HG02610 (cell line): ENCODE data around the gene ATG9A.
A peak's percentile ranks its signal among the peaks of the same experiment; 100 is the strongest.
"Not testable (repeated sequence)": the region's sequence is repeated elsewhere in the genome, so short reads cannot be mapped to it uniquely, and the experiment has no call there.

ENCODE experiments used
- ATAC-seq: cut with Tn5 transposase; IDR thresholded peaks from one replicate; pipeline ENCODE4 v1.9.1; 2021; ENCODE audit warnings: mild to moderate bottlenecking, moderate library complexity; ENCODE audit not compliant: unreplicated experiment

The ATG9A gene

GRCh38 chr2:219207134-219207883 lies 22.1 kb downstream of the ATG9A start:
- ATAC-seq, result no peak

DNA sequence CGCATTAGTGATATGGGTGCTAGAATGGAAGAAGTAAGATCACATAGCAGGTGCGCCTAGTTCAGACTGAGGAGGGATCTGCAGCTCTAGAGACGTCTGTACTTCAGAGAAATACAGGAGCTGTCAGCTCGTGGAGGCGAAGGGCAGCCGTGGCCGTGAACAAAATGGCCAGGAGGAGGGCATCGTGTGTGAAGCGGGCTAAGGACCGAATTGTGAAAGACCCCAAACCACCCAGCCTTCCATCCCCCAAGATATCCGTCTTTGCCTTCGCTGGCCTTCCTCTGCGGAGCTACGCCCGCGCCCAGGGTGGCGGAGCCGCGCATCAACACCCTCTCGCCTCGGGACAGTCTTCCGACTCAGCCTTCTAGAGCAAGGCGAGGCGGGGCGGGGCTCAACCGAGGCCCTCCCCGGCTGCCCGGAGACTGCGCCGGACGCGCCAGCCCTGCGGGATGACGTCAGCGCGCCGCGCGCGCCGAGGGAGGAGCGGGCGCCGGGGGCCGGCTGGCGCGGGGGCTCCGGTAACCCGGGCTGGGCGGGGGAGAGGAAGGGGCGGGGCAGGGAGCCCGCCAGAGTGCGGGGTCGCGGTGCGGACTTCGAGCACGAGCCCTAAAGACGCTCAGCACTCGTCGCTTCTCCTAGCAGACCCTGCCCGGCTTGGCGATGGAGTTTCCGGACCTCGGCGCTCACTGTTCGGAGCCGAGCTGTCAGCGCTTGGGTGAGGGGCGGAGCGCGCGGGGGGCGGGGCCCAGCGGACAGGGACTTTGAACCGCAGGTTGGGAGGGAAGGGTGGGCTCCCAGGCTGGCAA lies 22.9 kb downstream of the ATG9A start, which contains the start of gene ZFAND2B:
ZFAND2B (plus strand) TSS at position 455 of the 806 bp plus-strand sequence; CDS start at position 661, 206 bp downstream.
- ATAC-seq, result peak; percentile 98

DNA sequence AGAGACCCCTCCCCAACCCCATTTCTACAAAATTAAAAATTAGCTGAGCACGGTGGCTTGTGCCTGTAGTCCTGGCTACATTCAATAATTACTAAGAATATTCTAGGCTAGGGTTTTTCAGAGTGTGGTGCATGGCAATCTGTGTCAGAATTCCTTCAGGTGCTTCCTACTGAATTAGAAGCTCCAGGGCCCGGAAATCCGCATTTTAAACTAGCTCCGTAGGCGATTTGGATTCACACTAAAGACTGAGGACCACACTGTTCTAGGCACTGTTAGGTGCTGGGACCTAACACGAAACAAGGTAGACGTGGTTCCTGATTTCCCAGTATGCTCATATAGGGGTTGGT lies 23.5 kb downstream of the ATG9A start:
- ATAC-seq, result no peak

DNA sequence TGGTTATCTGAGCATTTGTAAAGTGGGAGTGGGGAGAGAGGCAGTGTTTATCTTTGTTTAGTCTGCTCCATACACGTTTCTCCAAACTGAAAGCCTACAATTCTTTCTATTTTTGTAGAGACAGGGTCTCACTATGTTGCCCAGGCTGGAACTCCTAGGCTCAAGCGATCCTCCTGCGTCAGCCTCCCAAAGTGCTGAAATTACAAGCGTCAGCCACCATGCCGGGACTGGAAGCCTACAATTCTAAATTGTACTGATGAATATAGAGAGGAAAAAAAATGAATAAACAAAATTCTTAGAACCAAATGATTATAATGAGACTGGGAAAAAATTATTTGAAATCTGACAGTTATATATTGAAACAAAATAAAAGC lies 24.3 kb downstream of the ATG9A start:
- no peak for ATAC-seq

DNA sequence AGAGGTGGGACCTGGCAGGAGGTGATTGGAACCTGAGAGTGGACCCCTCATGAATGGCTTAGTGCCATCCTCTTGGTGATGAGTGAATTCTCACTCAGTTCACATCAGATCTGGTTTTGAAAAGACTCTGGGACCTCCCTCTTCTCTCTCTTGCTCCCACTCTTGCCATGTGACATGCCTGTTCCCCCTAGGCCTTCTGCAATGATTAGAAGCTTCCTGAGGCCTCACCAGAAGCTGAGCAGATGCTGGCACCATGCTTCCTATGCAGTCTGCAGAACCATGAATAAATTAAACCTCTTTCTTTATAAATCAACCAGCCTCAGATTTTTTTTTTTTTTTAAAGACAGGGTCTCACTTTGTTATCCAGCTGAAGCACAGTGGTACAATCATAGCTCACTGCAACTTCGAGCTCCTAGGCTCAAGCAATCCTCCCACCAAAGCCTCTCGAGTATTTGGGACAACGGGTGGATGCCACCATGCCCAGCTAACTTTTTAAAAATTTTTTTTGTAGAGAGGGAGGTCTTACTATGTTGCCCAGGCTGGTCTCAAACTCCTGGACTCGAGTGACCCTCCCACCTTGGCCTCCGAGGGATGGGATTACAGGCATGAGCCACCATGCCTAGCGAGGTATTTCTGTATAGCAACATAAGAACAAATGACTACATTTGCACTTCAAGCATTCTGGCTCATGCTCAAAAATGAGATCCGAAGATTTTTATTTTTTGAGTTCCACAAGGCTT lies 24.8 kb downstream of the ATG9A start:
- no peak for ATAC-seq

DNA sequence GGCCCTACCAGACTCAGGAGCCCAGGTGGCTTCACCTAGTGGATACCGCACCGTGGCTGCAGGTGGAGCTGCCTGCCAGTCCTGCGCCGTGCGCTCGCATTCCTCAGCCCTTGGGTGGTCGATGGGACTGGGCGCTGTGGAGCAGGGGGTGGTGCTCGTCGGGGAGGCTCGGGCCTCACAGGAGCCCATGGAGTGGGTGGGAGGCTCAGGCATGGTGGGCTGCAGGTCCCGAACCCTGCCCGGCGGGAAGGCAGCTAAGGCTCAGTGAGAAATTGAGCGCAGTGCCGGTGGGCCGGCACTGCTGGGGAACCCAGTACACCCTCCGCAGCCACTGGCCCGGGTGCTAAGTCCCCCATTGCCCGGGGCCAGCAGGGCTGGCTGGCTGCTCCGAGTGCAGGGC lies 28.1 kb downstream of the ATG9A start:
- ATAC-seq, result not testable (repeated sequence)

GRCh38 chr2:219200502-219201326 lies 28.7 kb downstream of the ATG9A start:
- not testable (repeated sequence) for ATAC-seq

GRCh38 chr2:219199470-219200211 lies 29.8 kb downstream of the ATG9A start:
- no peak for ATAC-seq

DNA sequence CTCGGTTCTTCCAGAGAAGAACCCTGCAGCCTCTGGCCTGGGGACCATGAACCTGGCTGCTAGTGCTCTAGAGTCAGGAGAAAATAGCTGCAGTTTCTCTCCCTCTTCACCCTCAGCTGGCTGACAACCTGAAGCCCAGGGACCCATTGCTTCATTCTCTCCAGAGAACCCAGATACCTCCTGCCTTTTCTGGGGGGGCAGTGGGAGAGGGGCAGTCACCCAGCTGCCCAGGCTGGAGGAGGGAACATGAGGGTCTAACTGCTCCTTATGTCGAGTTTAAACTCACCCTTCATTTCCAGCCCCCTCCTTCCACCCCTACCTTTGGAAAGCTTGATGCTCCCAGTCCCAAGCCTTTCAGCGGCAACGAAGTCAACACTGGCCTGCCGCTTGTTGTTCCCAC lies 30.5 kb downstream of the ATG9A start:
- no peak for ATAC-seq

- ATAC-seq, result no peak
These were observed 32.0 kb downstream of the ATG9A start for GRCh38 chr2:219197388-219197787.

GRCh38 chr2:219186754-219187456 lies 42.5 kb downstream of the ATG9A start:
- ATAC-seq, result no peak

- no peak for ATAC-seq
These were observed 45.3 kb downstream of the ATG9A start for GRCh38 chr2:219184121-219184520.

DNA sequence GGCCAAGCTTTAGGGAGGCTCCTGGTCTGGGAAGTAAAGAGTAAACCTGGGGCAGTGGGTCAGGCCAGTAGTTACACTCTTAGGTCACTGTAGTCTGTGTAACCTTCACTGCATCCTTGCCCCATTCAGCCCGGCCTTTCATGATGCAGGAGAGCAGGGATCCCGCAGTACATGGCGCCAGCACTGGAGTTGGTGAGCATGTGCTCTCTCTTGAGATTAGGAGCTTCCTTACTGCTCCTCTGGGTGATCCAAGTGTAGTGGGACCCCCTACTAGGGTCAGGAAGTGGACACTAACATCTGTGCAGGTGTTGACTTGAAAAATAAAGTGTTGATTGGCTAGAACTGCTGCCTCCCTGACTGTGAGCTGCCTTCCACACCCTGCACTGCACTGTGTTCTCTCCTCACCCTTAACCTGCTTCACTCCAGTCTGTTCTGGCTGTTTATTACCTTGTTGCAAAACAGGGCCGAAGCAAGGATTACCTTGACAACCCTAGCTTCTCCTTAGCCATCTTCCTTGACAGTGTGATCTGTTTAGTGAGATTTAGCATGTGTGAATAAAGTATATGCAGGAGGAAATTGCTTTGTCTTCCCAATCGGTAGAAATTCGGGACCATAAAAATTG lies 46.2 kb downstream of the ATG9A start:
- no peak for ATAC-seq

DNA sequence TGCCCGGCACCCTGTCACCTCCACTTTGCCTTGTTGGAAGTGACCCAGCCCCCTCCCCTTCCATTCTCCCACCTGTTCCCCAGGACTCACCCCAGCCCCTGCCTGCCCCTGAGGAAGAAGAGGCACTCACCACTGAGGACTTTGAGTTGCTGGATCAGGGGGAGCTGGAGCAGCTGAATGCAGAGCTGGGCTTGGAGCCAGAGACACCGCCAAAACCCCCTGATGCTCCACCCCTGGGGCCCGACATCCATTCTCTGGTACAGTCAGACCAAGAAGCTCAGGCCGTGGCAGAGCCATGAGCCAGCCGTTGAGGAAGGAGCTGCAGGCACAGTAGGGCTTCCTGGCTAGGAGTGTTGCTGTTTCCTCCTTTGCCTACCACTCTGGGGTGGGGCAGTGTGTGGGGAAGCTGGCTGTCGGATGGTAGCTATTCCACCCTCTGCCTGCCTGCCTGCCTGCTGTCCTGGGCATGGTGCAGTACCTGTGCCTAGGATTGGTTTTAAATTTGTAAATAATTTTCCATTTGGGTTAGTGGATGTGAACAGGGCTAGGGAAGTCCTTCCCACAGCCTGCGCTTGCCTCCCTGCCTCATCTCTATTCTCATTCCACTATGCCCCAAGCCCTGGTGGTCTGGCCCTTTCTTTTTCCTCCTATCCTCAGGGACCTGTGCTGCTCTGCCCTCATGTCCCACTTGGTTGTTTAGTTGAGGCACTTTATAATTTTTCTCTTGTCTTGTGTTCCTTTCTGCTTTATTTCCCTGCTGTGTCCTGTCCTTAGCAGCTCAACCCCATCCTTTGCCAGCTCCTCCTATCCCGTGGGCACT lies 46.9 kb downstream of the ATG9A start:
- no peak for ATAC-seq

- no peak for ATAC-seq
These were observed 47.9 kb downstream of the ATG9A start for GRCh38 chr2:219181531-219181930.

DNA sequence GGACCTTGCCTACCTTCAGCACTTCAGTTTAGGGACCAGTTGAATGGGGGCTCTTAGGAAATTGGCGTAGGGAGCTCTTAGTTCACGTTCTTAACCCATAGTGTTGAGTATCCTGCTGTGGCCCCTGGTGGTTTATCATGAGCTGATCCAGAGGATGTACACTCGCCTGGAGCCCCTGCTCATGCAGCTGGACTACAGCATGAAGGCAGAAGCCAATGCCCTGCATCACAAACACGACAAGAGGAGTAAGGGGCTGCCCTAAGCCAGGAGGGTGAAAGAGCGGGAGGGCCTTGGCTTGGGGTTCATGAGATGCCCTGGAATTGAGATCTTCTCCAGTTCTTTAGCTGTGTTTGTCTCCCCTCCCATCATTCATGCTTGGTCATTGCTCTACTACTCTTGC lies 48.5 kb downstream of the ATG9A start:
- no peak for ATAC-seq

GRCh38 chr2:219179601-219180465 lies 49.6 kb downstream of the ATG9A start:
- no peak for ATAC-seq
